Muscle layer of duodenum (tissue), 2 donors: ENCODE data around the gene CCDC171.
"Not testable (repeated sequence)": the region's sequence is repeated elsewhere in the genome, so short reads cannot be mapped to it uniquely, and the experiment has no call there.

Source experiments
- H3K27ac ChIP-seq: one replicate; pipeline ENCODE4 v1.7.0; 2013; ENCODE audit warnings: mild to moderate bottlenecking, low read length
- H3K27me3 ChIP-seq: one replicate; pipeline ENCODE4 v1.7.0; 2013; ENCODE audit warnings: low read depth, mild to moderate bottlenecking, control low read depth, low read length
- H3K36me3 ChIP-seq, 2 donors: one replicate each; pipeline ENCODE4 v1.7.0; 2013; ENCODE audit warnings: low read length in 2 of 2, control low read depth in 1 of 2, mild to moderate bottlenecking in 1 of 2; ENCODE audit not compliant: insufficient read depth in 2 of 2, control insufficient read depth in 1 of 2
- H3K4me1 ChIP-seq, 2 donors: one replicate each; pipeline ENCODE4 v1.7.0; 2013; ENCODE audit warnings: low read length in 2 of 2, mild to moderate bottlenecking in 2 of 2, control low read depth in 1 of 2, moderate library complexity in 1 of 2; ENCODE audit not compliant: insufficient read depth in 2 of 2, control insufficient read depth in 1 of 2
- H3K4me3 ChIP-seq, 2 donors: one replicate each; pipeline ENCODE4 v1.7.0; 2013; ENCODE audit warnings: low read length in 2 of 2, low read depth in 1 of 2, mild to moderate bottlenecking in 1 of 2
- H3K9me3 ChIP-seq, 2 donors: one replicate each; pipeline ENCODE4 v1.7.0; 2013; ENCODE audit warnings: low read length in 2 of 2, control low read depth in 1 of 2, mild to moderate bottlenecking in 1 of 2; ENCODE audit not compliant: control insufficient read depth in 1 of 2
- donor health status: healthy.

Gene CCDC171

GRCh38 chr9:15572200-15572770 is 19.4 kb downstream of the CCDC171 start:
- H3K9me3 ChIP-seq = no peaks in the 10 kb centered on the region
- H3K27ac ChIP-seq = no peak overlapping the region
- H3K4me1 ChIP-seq = no peaks in the 10 kb centered on the region
- no peak overlapping the region for H3K4me3 ChIP-seq
- H3K27me3 ChIP-seq = no peaks in the 10 kb centered on the region
- H3K36me3 ChIP-seq = no peaks in the 10 kb centered on the region

- Histone ChIP-seq H3K9me3 (no peaks in the 10 kb centered on the region), H3K27ac (no peak overlapping the region), H3K4me1 (no peaks in the 10 kb centered on the region), H3K27me3 (no peaks in the 10 kb centered on the region), H3K36me3 (no peaks in the 10 kb centered on the region), H3K4me3 (no peak overlapping the region)
Observed at GRCh38 chr9:15576350-15577050, 23.7 kb downstream of the CCDC171 start.

DNA sequence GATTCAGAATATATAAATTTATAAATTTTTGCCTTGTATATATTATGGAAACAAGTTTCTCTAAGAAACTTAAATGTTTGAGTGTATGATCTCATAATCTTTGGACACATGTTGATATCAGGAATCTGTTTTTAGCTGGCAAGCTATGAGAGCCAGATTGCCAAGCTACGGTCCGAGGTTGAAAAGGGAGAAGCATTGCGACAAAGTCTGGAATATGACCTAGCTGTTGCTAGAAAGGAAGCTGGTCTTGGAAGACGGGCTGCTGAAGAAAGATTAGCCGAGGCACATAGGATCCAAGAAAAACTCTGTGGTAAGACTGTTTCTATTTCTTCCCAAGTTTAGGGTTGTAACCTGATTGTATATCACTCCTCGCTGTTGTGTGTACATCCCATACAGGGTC is 25.9 kb downstream of the CCDC171 start:
- no peaks in the 10 kb centered on the region for H3K9me3 ChIP-seq
- no peak overlapping the region for H3K4me3 ChIP-seq
- H3K27ac ChIP-seq = no peak overlapping the region
- H3K27me3 ChIP-seq = no peaks in the 10 kb centered on the region
- no peaks in the 10 kb centered on the region for H3K4me1 ChIP-seq
- H3K36me3 ChIP-seq = no peaks in the 10 kb centered on the region

DNA sequence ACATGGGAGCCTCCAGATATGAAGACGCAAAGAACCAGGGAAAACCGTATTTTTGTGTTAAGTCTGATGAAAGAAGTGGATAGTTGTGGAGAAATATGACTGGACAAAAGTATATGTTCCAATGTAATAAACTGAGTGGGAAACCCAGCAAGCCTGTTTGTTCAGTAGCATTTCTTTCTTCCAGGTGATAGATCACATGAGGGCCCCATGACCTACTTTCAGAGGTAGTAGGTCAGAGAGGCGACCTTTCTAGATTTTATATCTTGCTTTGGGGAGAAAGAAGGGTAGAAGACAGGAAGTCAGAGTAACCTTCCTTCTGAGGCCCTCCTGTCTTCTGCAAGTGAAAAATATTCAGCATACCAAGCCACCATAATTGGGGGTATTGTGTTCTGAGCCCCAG is 31.5 kb downstream of the CCDC171 start:
- Histone ChIP-seq H3K4me3 (no peak overlapping the region), H3K9me3 (no peaks in the 10 kb centered on the region), H3K36me3 (no peaks in the 10 kb centered on the region), H3K27ac (no peak overlapping the region), H3K27me3 (no peaks in the 10 kb centered on the region), H3K4me1 (no peaks in the 10 kb centered on the region)

DNA sequence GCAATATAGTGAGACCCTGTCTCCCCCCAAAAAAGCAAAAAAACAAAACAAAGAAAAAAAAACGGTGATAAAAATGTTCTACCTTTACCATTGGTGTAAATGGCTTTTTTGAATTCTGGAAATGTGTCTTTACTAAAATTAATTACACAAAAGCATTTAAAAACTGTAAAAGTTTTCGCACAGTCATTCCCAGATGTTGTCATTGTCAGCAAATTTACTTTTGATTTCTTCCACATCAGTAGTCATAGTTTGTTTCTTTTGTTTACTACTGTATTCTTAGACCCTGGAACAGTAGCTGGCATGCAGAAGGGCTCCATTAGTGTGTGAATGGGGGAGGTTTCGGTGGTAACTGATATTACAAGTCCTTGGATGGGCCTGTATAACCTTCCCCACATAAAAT is 39.5 kb downstream of the CCDC171 start:
- Histone ChIP-seq H3K27ac (no peak overlapping the region), H3K4me3 (no peak overlapping the region), H3K4me1 (no peaks in the 10 kb centered on the region), H3K27me3 (no peaks in the 10 kb centered on the region), H3K36me3 (no peaks in the 10 kb centered on the region), H3K9me3 (no peaks in the 10 kb centered on the region)

GRCh38 chr9:15592940-15593339 is 40.1 kb downstream of the CCDC171 start:
- not testable (repeated sequence) for H3K27me3 ChIP-seq, H3K27ac ChIP-seq, H3K9me3 ChIP-seq, H3K4me3 ChIP-seq, H3K4me1 ChIP-seq, H3K36me3 ChIP-seq

DNA sequence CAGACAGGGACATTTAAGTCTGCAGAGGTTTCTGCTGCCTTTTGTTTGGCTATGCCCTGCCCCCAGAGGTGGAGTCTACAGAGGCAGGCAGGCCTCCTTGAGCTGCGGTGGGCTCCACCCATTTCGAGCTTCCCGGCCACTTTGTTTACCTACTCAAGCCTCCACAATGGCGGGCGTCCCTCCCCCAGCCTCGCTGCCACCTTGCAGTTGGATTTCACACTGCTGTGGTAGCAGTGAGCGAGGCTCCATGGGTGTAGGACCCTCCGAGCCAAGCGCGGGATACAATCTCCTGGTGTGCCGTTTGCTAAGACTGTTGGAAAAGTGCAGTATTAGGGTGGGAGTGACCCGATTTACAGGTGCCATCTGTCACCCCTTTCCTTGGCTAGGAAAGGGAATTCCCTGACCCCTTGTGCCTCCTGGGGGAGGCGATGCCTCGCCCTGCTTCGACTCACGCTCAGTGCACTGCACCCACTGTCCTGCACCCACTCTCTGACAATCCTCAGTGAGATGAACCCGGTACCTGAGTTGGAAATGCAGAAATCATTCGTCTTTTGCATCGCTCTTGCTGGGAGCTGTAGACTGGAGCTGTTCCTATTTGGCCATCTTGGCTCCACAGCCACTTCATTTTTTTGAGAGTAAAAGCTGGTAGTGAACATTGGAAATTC is 48.0 kb downstream of the CCDC171 start:
- H3K9me3 ChIP-seq, H3K36me3 ChIP-seq: not testable (repeated sequence)

GRCh38 chr9:15606643-15607472 is 54.0 kb downstream of the CCDC171 start:
- Histone ChIP-seq H3K4me3 (no peak overlapping the region), H3K4me1 (peaks cover 0 to 3% of the 10 kb centered on the region in 2 donors), H3K9me3 (no peaks in the 10 kb centered on the region), H3K27me3 (no peaks in the 10 kb centered on the region), H3K36me3 (no peaks in the 10 kb centered on the region), H3K27ac (no peak overlapping the region)

More for the DNA sequence above, 48.0 kb downstream of the CCDC171 start:
- not testable (repeated sequence) for H3K27ac ChIP-seq, H3K27me3 ChIP-seq, H3K4me3 ChIP-seq, H3K4me1 ChIP-seq

DNA sequence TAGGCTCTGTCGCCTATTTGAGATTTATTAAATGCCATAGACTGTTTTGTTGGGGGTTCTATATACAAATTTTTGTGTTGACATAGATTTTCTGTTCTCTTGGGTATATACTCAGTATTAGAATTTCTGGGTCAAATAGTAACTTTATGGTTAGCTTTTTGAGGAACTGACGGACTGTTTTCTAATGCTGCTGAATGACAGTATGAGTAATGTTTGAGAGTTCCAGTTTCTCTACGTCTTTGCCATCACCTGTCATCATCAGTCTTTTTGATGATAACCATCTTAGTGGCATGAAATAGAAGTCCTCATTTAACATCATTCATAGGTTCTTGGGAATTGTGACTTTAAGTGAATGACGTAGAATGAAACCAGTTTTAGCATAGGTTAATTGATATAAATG is 60.1 kb downstream of the CCDC171 start:
- H3K27me3 ChIP-seq = no peaks in the 10 kb centered on the region

GRCh38 chr9:15617782-15618181 is 64.9 kb downstream of the CCDC171 start:
- no peaks in the 10 kb centered on the region for H3K27me3 ChIP-seq
- no peak overlapping the region for H3K4me3 ChIP-seq
- no peaks in the 10 kb centered on the region for H3K9me3 ChIP-seq
- H3K27ac ChIP-seq = no peak overlapping the region
- H3K4me1 ChIP-seq = no peaks in the 10 kb centered on the region
- no peaks in the 10 kb centered on the region for H3K36me3 ChIP-seq

More for the DNA sequence above, 60.1 kb downstream of the CCDC171 start:
- H3K36me3 ChIP-seq = no peaks in the 10 kb centered on the region
- no peak overlapping the region for H3K4me3 ChIP-seq
- H3K27ac ChIP-seq = no peak overlapping the region
- no peaks in the 10 kb centered on the region for H3K9me3 ChIP-seq
- H3K4me1 ChIP-seq = no peaks in the 10 kb centered on the region
